Measurements from ENCODE around the gene NDFIP2. TPM values are rescaled to one million over a fixed set of nuclear protein-coding genes. Genes with fewer than 3 reads are reported as not detected.

NDFIP2 gene
- polyA plus RNA-seq, 1 donor (not counting 4 experiments of a cell fraction or from before 2014, with no cell fraction given): 244 TPM

GRCh38 chr13:79469608-79470007 lies 11.3 kb upstream of the NDFIP2 start:
- dilution Hi-C loops (cut with MboI; ENCODE audit: extremely low pct_ligation_motif_present, low sequenced_read_pairs): no loop called here
- Histone ChIP-seq H3K9ac (ENCODE audit: control insufficient read depth, extremely low read depth, insufficient read depth, low read length) (no peak overlapping the region), H4K20me1 (ENCODE audit: control insufficient read depth, extremely low read depth, insufficient read depth, low read length) (no peaks in the 10 kb centered on the region), H3K9me1 (ENCODE audit: control insufficient read depth, extremely low read depth, insufficient read depth, low read length) (no peaks in the 10 kb centered on the region), H2AFZ (ENCODE audit: control insufficient read depth, low read length) (no peak overlapping the region), H3K79me2 (ENCODE audit: control insufficient read depth, insufficient read depth, low read length) (no peaks in the 10 kb centered on the region), H3K4me2 (ENCODE audit: control insufficient read depth, extremely low read depth, insufficient read depth, low read depth, low read length) (no peak overlapping the region), H3K9me3 (ENCODE audit: control insufficient read depth, low read depth, low read length) (no peaks in the 10 kb centered on the region), H3K4me3 (ENCODE audit: control insufficient read depth in 2 of 3, extremely low read depth in 1 of 3, insufficient read depth in 2 of 3, low read depth in 1 of 3, low read length in 3 of 3) (no peak overlapping the region), H3K27ac (ENCODE audit: control insufficient read depth, insufficient read depth, low read length) (no peak overlapping the region), H3K4me1 (ENCODE audit: control insufficient read depth, extremely low read depth, insufficient read depth, low read length) (no peaks in the 10 kb centered on the region), H3K27me3 (ENCODE audit: control insufficient read depth, extremely low read depth, insufficient read depth, low read length) (no peaks in the 10 kb centered on the region), H3K36me3 (ENCODE audit: control insufficient read depth in 2 of 2, extremely low read depth in 1 of 2, insufficient read depth in 2 of 2, low read length in 2 of 2) (no peaks in the 10 kb centered on the region)
- FAIRE-seq: no peak
- no peak for TF ChIP-seq CTCF (optimal IDR thresholded peaks at IDR 0.05 in 1 of 3, IDR thresholded peaks at IDR 0.05 in 1 of 3, conservative IDR thresholded peaks at IDR 0.05 in 1 of 3; ENCODE audit: extremely low read depth in 1 of 3, insufficient read depth in 2 of 3, low read length in 3 of 3)
- no peak for TF ChIP-seq EZH2 (IDR thresholded peaks at IDR 0.05; ENCODE audit: low read length)
- no peak for DNase-seq (ENCODE audit: low read depth, low spot score)

- no peak overlapping the region for H3K4me3 ChIP-seq (ENCODE audit: control insufficient read depth in 2 of 3, extremely low read depth in 1 of 3, insufficient read depth in 2 of 3, low read depth in 1 of 3, low read length in 3 of 3)
- no peaks in the 10 kb centered on the region for H4K20me1 ChIP-seq (ENCODE audit: control insufficient read depth, extremely low read depth, insufficient read depth, low read length)
- H3K9me1 ChIP-seq (ENCODE audit: control insufficient read depth, extremely low read depth, insufficient read depth, low read length): no peaks in the 10 kb centered on the region
- dilution Hi-C loops (cut with MboI; ENCODE audit: extremely low pct_ligation_motif_present, low sequenced_read_pairs): no loop called here
- no peak overlapping the region for H2AFZ ChIP-seq (ENCODE audit: control insufficient read depth, low read length)
- FAIRE-seq (no peak), DNase-seq (ENCODE audit: low read depth, low spot score) (no peak)
- H3K36me3 ChIP-seq (ENCODE audit: control insufficient read depth in 2 of 2, extremely low read depth in 1 of 2, insufficient read depth in 2 of 2, low read length in 2 of 2): no peaks in the 10 kb centered on the region
- no peak overlapping the region for H3K27ac ChIP-seq (ENCODE audit: control insufficient read depth, insufficient read depth, low read length)
- no peaks in the 10 kb centered on the region for H3K9me3 ChIP-seq (ENCODE audit: control insufficient read depth, low read depth, low read length)
- H3K27me3 ChIP-seq (ENCODE audit: control insufficient read depth, extremely low read depth, insufficient read depth, low read length): no peaks in the 10 kb centered on the region
- H3K4me1 ChIP-seq (ENCODE audit: control insufficient read depth, extremely low read depth, insufficient read depth, low read length): no peaks in the 10 kb centered on the region
- no peak overlapping the region for H3K4me2 ChIP-seq (ENCODE audit: control insufficient read depth, extremely low read depth, insufficient read depth, low read depth, low read length)
- H3K9ac ChIP-seq (ENCODE audit: control insufficient read depth, extremely low read depth, insufficient read depth, low read length): no peak overlapping the region
- TF ChIP-seq CTCF (optimal IDR thresholded peaks at IDR 0.05 in 1 of 3, IDR thresholded peaks at IDR 0.05 in 1 of 3, conservative IDR thresholded peaks at IDR 0.05 in 1 of 3; ENCODE audit: extremely low read depth in 1 of 3, insufficient read depth in 2 of 3, low read length in 3 of 3) (no peak), EZH2 (IDR thresholded peaks at IDR 0.05; ENCODE audit: low read length) (no peak)
- H3K79me2 ChIP-seq (ENCODE audit: control insufficient read depth, insufficient read depth, low read length): no peaks in the 10 kb centered on the region
Measured at GRCh38 chr13:79470666-79471065, 10.3 kb upstream of the NDFIP2 start.
